Skeletal muscle tissue (tissue), 4 donors: ENCODE data around the gene CHAMP1. TPM values are rescaled to one million over a fixed set of nuclear protein-coding genes. Genes with fewer than 3 reads are reported as not detected.

Experiments used
- H3K27ac ChIP-seq: one replicate; pipeline ENCODE4 v1.7.0; 2013; ENCODE audit warnings: mild to moderate bottlenecking, low read depth, low read length, inconsistent platforms
- H3K27me3 ChIP-seq, 3 donors: one replicate each; pipeline ENCODE4 v1.7.0; 2013; ENCODE audit warnings: low read length in 3 of 3; ENCODE audit not compliant: control insufficient read depth in 3 of 3, insufficient read depth in 3 of 3
- H3K36me3 ChIP-seq, 3 donors: one replicate each; pipeline ENCODE4 v1.7.0; 2013; ENCODE audit warnings: low read length in 3 of 3; ENCODE audit not compliant: control insufficient read depth in 3 of 3, insufficient read depth in 3 of 3
- H3K4me1 ChIP-seq, 3 donors: one replicate each; pipeline ENCODE4 v1.7.0; 2013; ENCODE audit warnings: low read length in 3 of 3, mild to moderate bottlenecking in 3 of 3; ENCODE audit not compliant: control insufficient read depth in 3 of 3, insufficient read depth in 3 of 3
- H3K4me3 ChIP-seq, 3 donors: one replicate each; pipeline ENCODE4 v1.7.0; 2013; ENCODE audit warnings: low read length in 3 of 3
- H3K9ac ChIP-seq, 3 donors: one replicate each; pipeline ENCODE4 v1.7.0; 2013; ENCODE audit warnings: low read length in 3 of 3, mild to moderate bottlenecking in 3 of 3, moderate library complexity in 2 of 3, low read depth in 1 of 3
- H3K9me3 ChIP-seq, 3 donors: one replicate each; pipeline ENCODE4 v1.7.0; 2013; ENCODE audit warnings: low read length in 3 of 3; ENCODE audit not compliant: control insufficient read depth in 3 of 3
- total RNA-seq: library from RNA; depleted of rRNA; stranded (reverse); fragments of >200 nt; gene quantifications from one replicate; pipeline ENCODE4 v1.2.3, GENCODE V29; 2014
- donor health status: Osteomylitis.

Gene CHAMP1
- total RNA-seq = 5.2 TPM

- Histone ChIP-seq H3K36me3 (no peaks in the 10 kb centered on the region), H3K9me3 (no peaks in the 10 kb centered on the region), H3K27ac (peak within 1 kb of the TSS; percentile 89), H3K27me3 (no peaks in the 10 kb centered on the region), H3K9ac (peak within 1 kb of the TSS; percentile 86 to 93 (median 86)), H3K4me3 (peak within 1 kb of the TSS; percentile 77 to 93 (median 81)), H3K4me1 (peaks cover 17 to 31% (median 18%) of the 10 kb centered on the region in 3 donors)
Observed at GRCh38 chr13:114314074-114314912, at the start of gene CHAMP1. Gene CHAMP1, plus strand, starts transcription at chr13:114314503. Its CDS starts 9,340 bp downstream, at chr13:114323843.

GRCh38 chr13:114264886-114265611, 49.3 kb upstream of the CHAMP1 start:
- Histone ChIP-seq H3K4me3 (no peak overlapping the region), H3K9ac (no peak overlapping the region), H3K36me3 (peaks cover 46 to 76% (median 74%) of the 10 kb centered on the region in 3 donors), H3K27me3 (no peaks in the 10 kb centered on the region), H3K9me3 (no peaks in the 10 kb centered on the region), H3K27ac (no peak overlapping the region), H3K4me1 (peaks cover 0 to 15% (median 6%) of the 10 kb centered on the region in 3 donors)

- H3K4me1 ChIP-seq = peaks cover 0 to 6% (median 3%) of the 10 kb centered on the region in 3 donors
- peaks cover 39 to 71% (median 68%) of the 10 kb centered on the region in 3 donors for H3K36me3 ChIP-seq
- H3K9me3 ChIP-seq = no peaks in the 10 kb centered on the region
- H3K27ac ChIP-seq = no peak overlapping the region
- H3K4me3 ChIP-seq = no peak overlapping the region
- no peak overlapping the region for H3K9ac ChIP-seq
- H3K27me3 ChIP-seq = no peaks in the 10 kb centered on the region
Observed at GRCh38 chr13:114266241-114266640, 48.1 kb upstream of the CHAMP1 start.

GRCh38 chr13:114268344-114269280, 45.7 kb upstream of the CHAMP1 start:
- Histone ChIP-seq H3K9me3 (no peaks in the 10 kb centered on the region), H3K36me3 (peaks cover 36 to 66% (median 62%) of the 10 kb centered on the region in 3 donors), H3K27me3 (no peaks in the 10 kb centered on the region), H3K9ac (peak overlapping the region in 1 of 3 donors; percentile 30), H3K4me3 (no peak overlapping the region), H3K27ac (no peak overlapping the region), H3K4me1 (no peaks in the 10 kb centered on the region)

GRCh38 chr13:114269281-114269770, 45.0 kb upstream of the CHAMP1 start:
- Histone ChIP-seq H3K27ac (no peak overlapping the region), H3K4me3 (no peak overlapping the region), H3K27me3 (no peaks in the 10 kb centered on the region), H3K9ac (no peak overlapping the region), H3K36me3 (peaks cover 35 to 64% (median 58%) of the 10 kb centered on the region in 3 donors), H3K9me3 (no peaks in the 10 kb centered on the region), H3K4me1 (no peaks in the 10 kb centered on the region)

- Histone ChIP-seq H3K9me3 (no peaks in the 10 kb centered on the region), H3K27ac (no peak overlapping the region), H3K4me3 (no peak overlapping the region), H3K36me3 (peaks cover 23 to 55% (median 41%) of the 10 kb centered on the region in 3 donors), H3K9ac (no peak overlapping the region), H3K4me1 (no peaks in the 10 kb centered on the region), H3K27me3 (no peaks in the 10 kb centered on the region)
Observed at GRCh38 chr13:114272977-114273376, 41.3 kb upstream of the CHAMP1 start.

GRCh38 chr13:114275304-114275703, 39.0 kb upstream of the CHAMP1 start:
- Histone ChIP-seq H3K27me3 (no peaks in the 10 kb centered on the region), H3K36me3 (peaks cover 10 to 35% (median 26%) of the 10 kb centered on the region in 3 donors), H3K4me1 (peaks cover 0 to under 1% (median 0%) of the 10 kb centered on the region in 3 donors), H3K4me3 (no peak overlapping the region), H3K9me3 (no peaks in the 10 kb centered on the region), H3K27ac (no peak overlapping the region), H3K9ac (no peak overlapping the region)

- Histone ChIP-seq H3K27ac (no peak overlapping the region), H3K9ac (no peak overlapping the region), H3K4me1 (peaks cover 4 to 13% (median 8%) of the 10 kb centered on the region in 3 donors), H3K9me3 (no peaks in the 10 kb centered on the region), H3K27me3 (no peaks in the 10 kb centered on the region), H3K36me3 (peaks cover 1 to 25% (median 18%) of the 10 kb centered on the region in 3 donors), H3K4me3 (no peak overlapping the region)
Observed at GRCh38 chr13:114279146-114279545, 35.2 kb upstream of the CHAMP1 start.

GRCh38 chr13:114279758-114280355, 34.4 kb upstream of the CHAMP1 start:
- no peaks in the 10 kb centered on the region for H3K9me3 ChIP-seq
- peaks cover 6 to 23% (median 17%) of the 10 kb centered on the region in 3 donors for H3K36me3 ChIP-seq
- H3K27ac ChIP-seq = no peak overlapping the region
- no peaks in the 10 kb centered on the region for H3K27me3 ChIP-seq
- H3K4me1 ChIP-seq = peaks cover 4 to 13% (median 8%) of the 10 kb centered on the region in 3 donors
- H3K9ac ChIP-seq = peak overlapping the region in 1 of 3 donors; percentile 34
- no peak overlapping the region for H3K4me3 ChIP-seq
